Neural progenitor cell (in vitro differentiated cells): ENCODE results near the gene KCNB1. TPM values are rescaled to one million over a fixed set of nuclear protein-coding genes. Genes with fewer than 3 reads are reported as not detected.

ENCODE experiments used
- DNase-seq: peaks from one replicate; pipeline ENCODE4 v3.0.0-alpha.2; 2016; ENCODE audit warnings: low spot score
- H2AFZ ChIP-seq: fragments of 200-600 bp; sonication (generic); replicated peaks from 2 replicates; pipeline ENCODE4 v1.6.1; 2016; ENCODE audit warnings: antibody characterized with exemption
- H3F3A ChIP-seq: fragments of 200-600 bp; sonication (generic); 2 replicates; pipeline ENCODE4 v1.6.1; 2016; ENCODE audit warnings: antibody characterized with exemption, low read depth
- H3K27ac ChIP-seq: fragments of 200-600 bp; sonication (generic); 2 replicates; pipeline ENCODE4 v1.5.1; 2016; ENCODE audit warnings: mild to moderate bottlenecking
- H3K27me3 ChIP-seq: fragments of 200-600 bp; sonication (generic); 2 replicates; pipeline ENCODE4 v1.6.1; 2016; ENCODE audit warnings: mild to moderate bottlenecking, moderate library complexity
- H3K36me3 ChIP-seq: fragments of 200-600 bp; sonication (generic); 2 replicates; pipeline ENCODE4 v1.5.1; 2016
- H3K4me1 ChIP-seq: fragments of 200-600 bp; sonication (generic); 2 replicates; pipeline ENCODE4 v1.6.1; 2016; ENCODE audit warnings: mixed run types
- H3K4me2 ChIP-seq: fragments of 200-600 bp; sonication (generic); 2 replicates; pipeline ENCODE4 v1.6.1; 2016
- H3K4me3 ChIP-seq: fragments of 200-600 bp; sonication (generic); 2 replicates; pipeline ENCODE4 v1.5.1; 2016
- H3K79me2 ChIP-seq: fragments of 200-600 bp; sonication (generic); 2 replicates; pipeline ENCODE4 v1.6.1; 2016; ENCODE audit warnings: low read depth
- H3K9ac ChIP-seq: fragments of 200-600 bp; sonication (generic); 2 replicates; pipeline ENCODE4 v1.6.1; 2016
- H3K9me3 ChIP-seq: fragments of 200-600 bp; sonication (generic); 2 replicates; pipeline ENCODE4 v1.5.1; 2016; ENCODE audit warnings: low read depth
- H4K20me1 ChIP-seq: fragments of 200-600 bp; sonication (generic); 2 replicates; pipeline ENCODE4 v1.6.1; 2016; ENCODE audit warnings: low read depth
- H3K27ac Mint-ChIP-seq: 3 replicates; pipeline ENCODE4 v1.8.0; 2021; ENCODE audit warnings: mixed read lengths
- H3K27me3 Mint-ChIP-seq: 2 replicates; pipeline ENCODE4 v1.8.0; 2022; ENCODE audit warnings: low read depth, mild to moderate bottlenecking, inconsistent platforms, moderate library complexity, mixed read lengths; ENCODE audit not compliant: insufficient read depth
- H3K36me3 Mint-ChIP-seq: 3 replicates; pipeline ENCODE4 v1.8.0; 2021; ENCODE audit warnings: mixed read lengths
- H3K4me1 Mint-ChIP-seq: 3 replicates; pipeline ENCODE4 v1.8.0; 2021; ENCODE audit warnings: mixed read lengths
- H3K4me3 Mint-ChIP-seq: 3 replicates; pipeline ENCODE4 v1.8.0; 2021; ENCODE audit warnings: mild to moderate bottlenecking, moderate library complexity, mixed read lengths
- H3K9me3 Mint-ChIP-seq: 3 replicates; pipeline ENCODE4 v1.8.0; 2020; ENCODE audit warnings: mixed read lengths
- EZH2 ChIP-seq: fragments of 200-600 bp; sonication (generic); IDR thresholded peaks from 2 replicates; pipeline ENCODE4 v1.6.1; 2017; ENCODE audit warnings: antibody characterized with exemption, mild to moderate bottlenecking, moderate library complexity
- EZH2phosphoT487 ChIP-seq: fragments of 200-600 bp; sonication (generic); IDR thresholded peaks from 2 replicates; pipeline ENCODE4 v1.6.1; 2017; ENCODE audit warnings: antibody characterized with exemption
- total RNA-seq: library from RNA; depleted of rRNA; stranded (reverse); fragments of >200 nt; gene quantifications from 2 replicates; pipeline ENCODE4 v1.2.3, GENCODE V29; 2015; ENCODE audit warnings: low replicate concordance
- TF ChIP-seq, protein P1 (sequence below): fragments of 200-600 bp; sonication (generic); IDR thresholded peaks from 2 replicates; pipeline ENCODE4 v1.5.1; 2017; ENCODE audit warnings: antibody characterized with exemption, mild to moderate bottlenecking

Gene KCNB1
- total RNA-seq, 1 donor from 2014 or later: 0.97 TPM

DNA sequence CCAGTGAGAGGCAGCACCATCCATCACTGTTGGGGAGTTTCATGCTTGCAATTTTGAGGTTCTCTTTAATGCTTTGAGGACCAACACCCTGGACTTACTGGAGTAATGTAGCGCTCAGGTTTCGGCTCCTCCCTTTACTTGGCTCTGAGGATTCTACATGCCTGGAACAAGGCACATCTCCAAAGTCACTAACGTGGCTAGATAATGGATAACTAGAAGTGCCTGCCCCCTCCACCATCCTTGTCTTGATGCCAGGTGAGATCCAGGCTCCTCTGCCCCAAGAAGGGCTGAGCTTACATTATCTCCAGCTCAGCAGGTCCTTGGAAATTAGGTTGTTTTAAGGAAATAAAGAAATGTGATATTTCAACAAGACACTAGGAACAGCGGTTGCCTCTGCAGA, 129.1 kb downstream of the KCNB1 start:
- DNase-seq: no peak
- Mint-ChIP-seq H3K27ac (no peak overlapping the region), H3K4me3 (no peak overlapping the region), H3K9me3 (no peaks in the 10 kb centered on the region), H3K36me3 (no peaks in the 10 kb centered on the region), H3K4me1 (peaks cover 6% of the 10 kb centered on the region), H3K27me3 (peaks cover 8% of the 10 kb centered on the region)
- H3K36me3 ChIP-seq: no peaks in the 10 kb centered on the region
- H3K4me1 ChIP-seq: no peaks in the 10 kb centered on the region
- no peak overlapping the region for H3K4me2 ChIP-seq
- no peak overlapping the region for H3K4me3 ChIP-seq
- no peak overlapping the region for H3K9ac ChIP-seq
- H4K20me1 ChIP-seq: no peaks in the 10 kb centered on the region
- no peaks in the 10 kb centered on the region for H3F3A ChIP-seq
- no peaks in the 10 kb centered on the region for H3K79me2 ChIP-seq
- no peaks in the 10 kb centered on the region for H3K27me3 ChIP-seq
- no peaks in the 10 kb centered on the region for H3K9me3 ChIP-seq
- no peak overlapping the region for H3K27ac ChIP-seq
- H2AFZ ChIP-seq: no peak overlapping the region
- TF ChIP-seq EZH2 (no peak), EZH2phosphoT487 (no peak)
- TF ChIP-seq, protein P1, sequence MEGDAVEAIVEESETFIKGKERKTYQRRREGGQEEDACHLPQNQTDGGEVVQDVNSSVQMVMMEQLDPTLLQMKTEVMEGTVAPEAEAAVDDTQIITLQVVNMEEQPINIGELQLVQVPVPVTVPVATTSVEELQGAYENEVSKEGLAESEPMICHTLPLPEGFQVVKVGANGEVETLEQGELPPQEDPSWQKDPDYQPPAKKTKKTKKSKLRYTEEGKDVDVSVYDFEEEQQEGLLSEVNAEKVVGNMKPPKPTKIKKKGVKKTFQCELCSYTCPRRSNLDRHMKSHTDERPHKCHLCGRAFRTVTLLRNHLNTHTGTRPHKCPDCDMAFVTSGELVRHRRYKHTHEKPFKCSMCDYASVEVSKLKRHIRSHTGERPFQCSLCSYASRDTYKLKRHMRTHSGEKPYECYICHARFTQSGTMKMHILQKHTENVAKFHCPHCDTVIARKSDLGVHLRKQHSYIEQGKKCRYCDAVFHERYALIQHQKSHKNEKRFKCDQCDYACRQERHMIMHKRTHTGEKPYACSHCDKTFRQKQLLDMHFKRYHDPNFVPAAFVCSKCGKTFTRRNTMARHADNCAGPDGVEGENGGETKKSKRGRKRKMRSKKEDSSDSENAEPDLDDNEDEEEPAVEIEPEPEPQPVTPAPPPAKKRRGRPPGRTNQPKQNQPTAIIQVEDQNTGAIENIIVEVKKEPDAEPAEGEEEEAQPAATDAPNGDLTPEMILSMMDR: no peak

DNA sequence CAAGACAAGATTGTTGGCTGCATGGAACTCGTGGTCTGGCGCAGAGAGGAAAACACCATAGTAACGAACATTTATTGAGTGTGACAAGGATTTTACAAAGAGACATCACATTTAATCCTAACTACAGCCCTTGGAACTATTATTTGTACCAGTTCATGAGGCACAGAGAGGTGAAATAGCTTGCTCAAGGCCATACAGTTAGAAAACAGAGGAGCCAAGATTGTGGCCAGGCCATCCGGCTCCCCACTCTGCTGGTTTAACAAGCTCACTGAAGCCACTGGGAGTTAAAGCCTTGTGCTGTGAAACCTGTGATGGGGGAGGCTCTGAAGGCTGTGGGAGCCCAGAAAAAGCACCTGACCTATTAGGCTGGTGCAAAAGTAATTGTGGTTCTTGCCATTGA, 129.7 kb downstream of the KCNB1 start:
- Histone ChIP-seq H3K9ac (no peak overlapping the region), H4K20me1 (no peaks in the 10 kb centered on the region), H3K4me1 (no peaks in the 10 kb centered on the region), H3K27ac (no peak overlapping the region), H3K9me3 (no peaks in the 10 kb centered on the region), H3K27me3 (no peaks in the 10 kb centered on the region), H3F3A (no peaks in the 10 kb centered on the region), H3K36me3 (no peaks in the 10 kb centered on the region), H3K4me2 (no peak overlapping the region), H3K79me2 (no peaks in the 10 kb centered on the region), H3K4me3 (no peak overlapping the region), H2AFZ (no peak overlapping the region)
- Mint-ChIP-seq H3K36me3 (no peaks in the 10 kb centered on the region), H3K4me1 (peaks cover 12% of the 10 kb centered on the region), H3K4me3 (no peak overlapping the region), H3K27ac (no peak overlapping the region), H3K27me3 (peaks cover 8% of the 10 kb centered on the region), H3K9me3 (no peaks in the 10 kb centered on the region)
- DNase-seq: no peak
- no peak for TF ChIP-seq EZH2phosphoT487
- TF ChIP-seq EZH2: no peak
- TF ChIP-seq, protein P1: no peak

DNA sequence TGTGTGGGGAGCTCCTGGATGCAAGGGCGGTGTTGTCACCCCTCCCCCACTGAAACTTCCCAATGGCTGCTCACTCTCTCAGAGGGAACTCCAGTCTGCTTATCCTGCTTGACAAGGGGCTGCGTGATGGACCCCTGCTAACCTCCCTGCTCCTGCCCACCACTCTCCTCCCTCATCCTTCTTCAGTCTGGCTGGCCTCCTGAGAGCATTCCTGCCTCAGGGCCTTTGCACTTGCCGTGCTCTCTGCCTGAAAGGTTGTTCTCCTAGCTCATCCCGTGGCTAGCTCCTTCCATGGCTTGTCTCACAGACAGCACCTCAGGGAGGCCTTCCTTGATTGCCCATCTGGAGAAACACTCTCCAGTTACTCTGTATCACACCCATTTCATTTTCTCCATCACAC, 130.7 kb downstream of the KCNB1 start:
- Histone ChIP-seq H3K36me3 (no peaks in the 10 kb centered on the region), H2AFZ (no peak overlapping the region), H4K20me1 (no peaks in the 10 kb centered on the region), H3K4me3 (no peak overlapping the region), H3K79me2 (no peaks in the 10 kb centered on the region), H3K27me3 (no peaks in the 10 kb centered on the region), H3K9ac (no peak overlapping the region), H3K4me1 (no peaks in the 10 kb centered on the region), H3K9me3 (no peaks in the 10 kb centered on the region), H3K4me2 (no peak overlapping the region), H3K27ac (no peak overlapping the region), H3F3A (no peaks in the 10 kb centered on the region)
- Mint-ChIP-seq H3K27me3 (peaks cover 8% of the 10 kb centered on the region), H3K4me3 (no peak overlapping the region), H3K4me1 (peaks cover 18% of the 10 kb centered on the region), H3K36me3 (no peaks in the 10 kb centered on the region), H3K9me3 (no peaks in the 10 kb centered on the region), H3K27ac (no peak overlapping the region)
- no peak for DNase-seq
- TF ChIP-seq, protein P1: no peak
- TF ChIP-seq EZH2 (no peak), EZH2phosphoT487 (no peak)
